Measurements from ENCODE around the gene ITGA7.

Gene ITGA7

DNA sequence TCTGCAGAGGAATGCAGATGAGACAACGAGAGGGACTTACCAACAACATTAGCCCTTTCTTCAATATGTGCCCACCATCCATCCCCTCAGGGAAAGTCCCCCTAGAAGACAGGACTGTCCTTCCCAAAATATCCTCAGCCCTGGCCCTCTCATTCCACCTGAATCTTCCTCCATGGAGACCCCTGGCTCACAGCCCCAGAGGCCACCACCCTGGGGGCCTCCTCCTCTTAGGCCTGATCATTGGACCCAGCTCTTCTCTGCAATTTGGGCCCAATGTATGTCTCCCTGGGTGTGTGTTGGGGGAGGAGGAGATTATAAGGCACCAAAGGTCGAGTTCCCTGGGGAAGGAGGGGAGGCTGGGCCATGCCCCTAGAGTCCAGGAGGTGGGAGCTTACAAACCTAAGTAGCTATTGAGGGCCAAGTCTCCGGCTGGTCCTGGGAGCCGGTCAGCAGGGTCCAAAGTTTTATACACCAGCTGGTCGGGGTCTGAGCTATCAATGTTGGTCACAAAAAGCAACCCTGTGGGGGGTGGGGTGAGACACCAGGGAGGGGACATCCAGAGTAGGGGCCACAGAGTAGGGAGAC lies 8.1 kb downstream of the ITGA7 start:
- DNase-seq, result no peak

- DNase-seq, result no peak
Observed at GRCh38 chr12:55698965-55699364, 8.7 kb downstream of the ITGA7 start.

DNA sequence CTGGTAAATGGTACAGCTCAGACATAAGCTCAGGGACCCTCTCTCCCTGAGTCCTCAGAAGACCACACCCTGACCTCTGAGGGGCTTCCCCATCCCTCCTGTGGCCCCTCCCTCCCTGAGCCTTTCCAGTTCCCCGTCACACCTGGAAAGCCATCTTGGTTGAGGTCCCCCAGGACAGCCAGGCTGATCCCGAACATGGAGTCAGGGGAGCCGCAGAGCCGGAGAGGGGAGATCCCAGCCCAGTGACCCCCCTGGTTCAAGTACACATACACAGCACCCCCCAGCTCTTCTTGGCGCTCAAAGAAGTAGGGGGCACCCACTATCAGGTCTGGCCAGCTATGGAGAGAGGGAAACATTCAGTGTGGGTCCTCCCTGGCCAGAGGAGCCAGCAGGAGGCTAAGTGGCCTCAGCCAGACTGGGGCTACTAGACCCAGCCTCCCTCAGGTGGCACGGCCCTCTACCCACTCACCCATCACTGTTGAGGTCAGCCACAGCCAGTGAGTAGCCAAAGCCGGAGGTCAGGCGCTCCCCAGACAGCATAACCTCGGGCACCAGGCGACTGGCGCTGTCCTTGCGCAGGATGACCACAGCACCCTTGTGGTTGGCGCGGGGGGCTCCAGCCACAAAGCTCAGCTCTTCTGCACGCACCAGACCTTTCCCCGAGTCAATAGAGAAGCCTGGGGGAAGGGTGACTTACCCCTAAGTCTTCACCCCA lies 9.3 kb downstream of the ITGA7 start:
- no peak for DNase-seq

DNA sequence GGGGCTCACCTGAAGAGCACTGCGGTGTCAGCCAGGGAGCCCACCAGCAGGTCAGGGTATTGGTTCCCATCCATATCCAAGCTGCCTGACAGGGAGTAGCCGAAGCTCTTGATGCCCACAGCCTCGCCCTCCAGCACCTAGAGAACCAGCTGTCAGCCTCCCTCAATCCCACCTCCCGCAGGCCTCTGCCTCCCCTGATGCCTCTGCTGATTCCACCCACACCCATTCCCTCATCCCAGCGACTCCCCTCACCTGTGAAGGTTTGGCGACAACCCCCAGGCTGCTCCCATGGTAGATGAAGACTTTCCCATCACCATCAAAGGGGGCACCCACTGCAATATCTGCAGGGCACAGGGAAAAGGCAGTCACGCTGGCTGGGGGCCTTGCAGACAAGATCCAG lies 10.0 kb downstream of the ITGA7 start:
- no peak for DNase-seq

GRCh38 chr12:55696796-55697462 lies 10.8 kb downstream of the ITGA7 start:
- no peak for DNase-seq

DNA sequence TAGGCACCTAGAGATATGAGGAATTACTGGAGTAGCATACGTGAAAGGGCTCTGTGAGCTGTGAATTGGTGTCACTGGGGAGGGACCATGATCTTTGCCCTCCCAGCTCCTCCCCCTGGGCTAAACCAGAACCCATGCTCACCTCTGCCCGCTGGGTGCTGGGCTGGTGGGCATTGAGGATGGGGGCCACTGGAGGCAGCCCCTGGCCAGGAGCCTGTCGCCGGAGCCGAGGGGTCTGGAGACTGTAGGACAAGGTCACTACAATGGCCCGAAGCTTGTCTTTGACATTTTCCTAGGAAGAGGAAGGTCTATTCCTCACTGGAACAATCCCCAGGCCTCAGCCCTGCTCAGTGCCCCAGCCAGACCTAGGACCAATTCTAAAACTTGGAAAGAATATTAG lies 11.6 kb downstream of the ITGA7 start:
- DNase-seq, result no peak

GRCh38 chr12:55695349-55695748 lies 12.4 kb downstream of the ITGA7 start:
- no peak for DNase-seq

- DNase-seq, result no peak
Observed at GRCh38 chr12:55694651-55695050, 13.1 kb downstream of the ITGA7 start.

GRCh38 chr12:55694188-55694515 lies 13.6 kb downstream of the ITGA7 start:
- no peak for DNase-seq

GRCh38 chr12:55693323-55694187 lies 14.1 kb downstream of the ITGA7 start:
- DNase-seq, result no peak

DNA sequence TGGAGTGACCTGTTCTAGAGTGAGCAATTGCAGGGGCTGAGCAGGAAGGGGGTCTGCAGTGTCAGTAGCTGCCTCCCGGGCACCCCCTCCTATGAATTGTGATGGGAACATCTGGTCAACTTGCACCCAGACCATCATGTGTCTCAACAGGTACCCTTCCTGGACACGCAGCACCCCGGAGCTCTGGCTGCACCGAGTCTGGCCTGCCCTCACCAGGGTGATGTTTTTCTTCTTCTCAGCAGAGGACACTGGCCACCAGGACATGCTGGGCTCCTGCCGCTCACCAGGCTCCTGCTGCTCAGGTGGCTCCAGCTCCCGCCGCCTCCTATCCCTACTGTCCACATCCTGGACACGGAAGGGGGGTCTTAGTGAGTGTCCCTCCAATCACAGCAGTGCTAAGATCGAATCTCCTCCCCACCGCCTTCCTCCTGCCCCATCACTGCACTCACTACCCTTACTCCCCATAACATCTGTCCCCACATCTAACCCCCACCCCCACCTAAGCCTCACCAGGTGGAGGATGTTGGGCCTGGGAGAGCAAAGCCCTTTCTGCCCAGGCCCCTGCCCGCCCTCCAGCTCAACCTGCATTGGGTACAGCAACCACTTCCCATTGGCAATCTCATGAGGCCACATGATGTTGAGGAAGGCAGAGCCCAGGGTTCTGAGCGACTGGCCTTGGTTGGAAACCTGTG lies 14.9 kb downstream of the ITGA7 start:
- DNase-seq, result no peak

DNA sequence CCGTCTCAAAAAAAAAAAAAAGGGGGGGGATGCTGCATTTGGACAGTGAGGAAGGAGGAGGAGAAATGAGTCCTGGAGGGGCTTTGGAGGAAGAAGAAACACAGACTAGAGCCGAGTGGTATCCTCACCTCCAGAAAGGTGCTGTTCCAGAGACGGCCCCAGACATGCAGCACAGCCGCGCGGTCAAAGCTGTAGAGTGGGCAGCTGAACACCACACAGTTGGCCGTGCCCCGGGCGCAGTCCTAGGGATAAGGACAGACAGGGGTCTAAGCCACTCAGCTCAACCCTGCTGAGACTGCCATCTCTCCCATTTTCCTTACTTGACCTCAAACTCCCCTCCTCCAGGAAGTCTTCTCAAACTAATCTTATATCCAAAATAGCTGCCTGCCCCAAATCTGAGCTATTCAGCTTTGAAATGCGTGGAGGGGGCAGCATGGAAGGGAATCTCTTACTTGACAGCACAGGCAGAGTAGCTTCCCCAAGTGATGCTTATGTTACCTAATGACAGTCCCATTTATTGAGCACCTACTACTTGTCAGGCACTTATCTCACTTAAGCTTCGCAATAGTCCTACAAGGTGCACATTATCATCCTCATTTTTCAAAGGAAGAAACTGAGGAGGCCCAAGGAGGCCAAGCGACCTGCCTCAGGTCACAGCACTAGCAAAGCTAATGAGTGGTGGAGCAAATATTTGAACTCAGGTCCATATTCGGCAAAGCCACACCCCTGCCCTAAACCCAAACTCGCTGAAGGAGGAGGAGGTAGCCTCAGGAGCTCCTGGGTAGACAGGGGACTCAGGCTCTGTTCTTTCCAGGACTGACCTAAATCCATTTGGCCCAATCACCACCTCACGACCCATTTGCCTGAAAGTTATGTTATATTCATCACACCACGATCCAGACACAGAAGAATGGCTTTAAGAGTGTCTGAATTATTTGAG lies 18.7 kb downstream of the ITGA7 start:
- DNase-seq, result no peak

- peak; percentile 54 for DNase-seq
Observed at GRCh38 chr12:55687746-55688145, 20.0 kb downstream of the ITGA7 start.

GRCh38 chr12:55686366-55687010 lies 21.2 kb downstream of the ITGA7 start:
- DNase-seq, result no peak

GRCh38 chr12:55685671-55686070 lies 22.0 kb downstream of the ITGA7 start:
- DNase-seq, result no peak

- no peak for DNase-seq
Observed at GRCh38 chr12:55684761-55685370, 22.8 kb downstream of the ITGA7 start.

DNA sequence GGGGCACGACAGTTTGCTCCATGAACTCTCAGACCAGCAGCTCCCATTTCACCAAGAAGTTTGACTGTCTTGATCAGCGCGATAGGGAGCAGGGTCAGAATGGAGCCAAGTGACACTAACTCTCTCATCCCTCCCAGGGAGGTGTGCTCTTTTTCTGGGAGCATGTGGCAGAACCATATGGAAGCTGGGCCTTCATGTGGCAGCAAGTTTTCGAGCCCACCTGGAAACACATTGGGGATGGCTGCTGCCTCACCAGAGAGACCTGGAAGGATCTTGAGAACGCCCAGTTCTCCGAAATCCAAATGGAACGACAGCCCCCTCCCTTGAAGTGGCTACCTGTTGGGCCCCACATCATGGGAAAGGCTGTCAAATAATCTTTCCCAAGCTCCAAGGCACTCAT lies 24.0 kb downstream of the ITGA7 start:
- DNase-seq, result no peak

- no peak for DNase-seq
Observed at GRCh38 chr12:55682087-55682796, 25.5 kb downstream of the ITGA7 start.

- no peak for DNase-seq
Observed at GRCh38 chr12:55681142-55682077, 26.3 kb downstream of the ITGA7 start.

All from activated CD4-positive, alpha-beta T cell treated with anti-CD3 and anti-CD28 coated beads for 48 hours (primary cell).